Cardiac muscle cell (in vitro differentiated cells and primary cell): ENCODE results near the gene MPZL1. TPM values are rescaled to one million over a fixed set of nuclear protein-coding genes. Genes with fewer than 3 reads are reported as not detected.

Experiments used
- DNase-seq, 2 donors: peaks; one replicate each; pipeline versions ENCODE4 v3.0.0 to v3.0.0-alpha.2; 2010 to 2017; ENCODE audit warnings: low read depth in 1 of 2, low spot score in 1 of 2
- H3K27ac ChIP-seq: fragments of 200-600 bp; sonication (generic); 2 replicates; pipeline ENCODE4 v1.5.1; 2016
- H3K27me3 ChIP-seq: fragments of 200-600 bp; sonication (generic); 2 replicates; pipeline ENCODE4 v1.6.0; 2016; ENCODE audit warnings: control low read depth
- H3K36me3 ChIP-seq: fragments of 200-600 bp; sonication (generic); 2 replicates; pipeline ENCODE4 v1.5.1; 2016; ENCODE audit warnings: control low read depth
- H3K4me1 ChIP-seq: fragments of 200-600 bp; sonication (generic); 2 replicates; pipeline ENCODE4 v1.8.1; 2017; ENCODE audit warnings: low read depth, mild to moderate bottlenecking, mixed run types
- H3K4me3 ChIP-seq: fragments of 200-600 bp; sonication (generic); 2 replicates; pipeline ENCODE4 v1.5.1; 2016; ENCODE audit warnings: mild to moderate bottlenecking
- H3K9me3 ChIP-seq: fragments of 200-600 bp; sonication (generic); 2 replicates; pipeline ENCODE4 v1.5.1; 2017; ENCODE audit warnings: low read depth, mild to moderate bottlenecking, control low read depth
- polyA plus RNA-seq: library from polyadenylated mRNA; unstranded; fragments of >200 nt; fragmentation: Nextera tagmentation; extraction: Ambion mirVana; gene quantifications from 2 replicates; pipeline ENCODE4 v1.2.1, GENCODE V29; 2016
- total RNA-seq: library from RNA; depleted of rRNA; stranded (reverse); fragments of >200 nt; gene quantifications from 2 replicates; pipeline ENCODE4 v1.2.3, GENCODE V29; 2016
- TF ChIP-seq, protein P1 (sequence below): IDR thresholded peaks from 2 replicates; pipeline ENCODE4 v1.5.1; 2012; ENCODE audit warnings: low read depth, mild to moderate bottlenecking, low read length

The MPZL1 gene
- total and polyA plus RNA-seq, 2 experiments from 2014 or later, result 107 to 114 TPM

DNA sequence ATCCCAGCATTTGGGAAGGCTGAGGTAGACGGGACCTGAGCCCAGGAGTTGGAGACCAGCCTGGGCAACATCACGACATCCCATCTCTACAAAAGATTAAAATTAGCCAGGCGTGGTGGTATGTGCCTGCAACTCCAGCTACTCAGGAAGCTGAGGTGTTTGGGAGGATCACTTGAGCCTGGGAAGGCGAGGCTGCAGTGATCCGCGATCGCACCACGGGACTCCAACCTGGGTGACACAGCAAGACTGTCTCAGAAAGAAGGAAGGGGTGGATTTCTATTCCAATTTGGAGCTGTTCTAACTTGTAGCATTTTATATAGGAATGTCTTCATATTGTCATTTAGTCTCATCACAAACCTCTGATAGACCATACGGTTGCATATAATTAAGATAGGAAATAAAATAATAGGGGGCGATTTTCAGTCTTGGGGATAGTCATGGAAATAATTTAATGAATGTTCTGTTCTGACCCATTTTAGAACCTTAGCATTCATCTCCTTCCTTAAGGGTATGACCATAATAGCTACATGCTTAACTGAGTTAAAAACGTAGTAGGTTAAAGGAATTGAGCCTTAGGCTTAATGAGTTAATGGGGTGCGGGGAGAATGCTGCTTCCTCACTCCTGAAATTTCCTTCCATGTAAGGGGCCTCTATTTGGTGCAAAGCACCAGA lies 99.0 kb downstream of the MPZL1 start:
- DNase-seq, result no peak
- TF ChIP-seq, protein P1, sequence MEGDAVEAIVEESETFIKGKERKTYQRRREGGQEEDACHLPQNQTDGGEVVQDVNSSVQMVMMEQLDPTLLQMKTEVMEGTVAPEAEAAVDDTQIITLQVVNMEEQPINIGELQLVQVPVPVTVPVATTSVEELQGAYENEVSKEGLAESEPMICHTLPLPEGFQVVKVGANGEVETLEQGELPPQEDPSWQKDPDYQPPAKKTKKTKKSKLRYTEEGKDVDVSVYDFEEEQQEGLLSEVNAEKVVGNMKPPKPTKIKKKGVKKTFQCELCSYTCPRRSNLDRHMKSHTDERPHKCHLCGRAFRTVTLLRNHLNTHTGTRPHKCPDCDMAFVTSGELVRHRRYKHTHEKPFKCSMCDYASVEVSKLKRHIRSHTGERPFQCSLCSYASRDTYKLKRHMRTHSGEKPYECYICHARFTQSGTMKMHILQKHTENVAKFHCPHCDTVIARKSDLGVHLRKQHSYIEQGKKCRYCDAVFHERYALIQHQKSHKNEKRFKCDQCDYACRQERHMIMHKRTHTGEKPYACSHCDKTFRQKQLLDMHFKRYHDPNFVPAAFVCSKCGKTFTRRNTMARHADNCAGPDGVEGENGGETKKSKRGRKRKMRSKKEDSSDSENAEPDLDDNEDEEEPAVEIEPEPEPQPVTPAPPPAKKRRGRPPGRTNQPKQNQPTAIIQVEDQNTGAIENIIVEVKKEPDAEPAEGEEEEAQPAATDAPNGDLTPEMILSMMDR, result no peak
- Histone ChIP-seq H3K27ac (no peak overlapping the region), H3K4me3 (no peak overlapping the region), H3K4me1 (peaks cover 15% of the 10 kb centered on the region), H3K27me3 (no peaks in the 10 kb centered on the region), H3K9me3 (no peaks in the 10 kb centered on the region), H3K36me3 (no peaks in the 10 kb centered on the region)

DNA sequence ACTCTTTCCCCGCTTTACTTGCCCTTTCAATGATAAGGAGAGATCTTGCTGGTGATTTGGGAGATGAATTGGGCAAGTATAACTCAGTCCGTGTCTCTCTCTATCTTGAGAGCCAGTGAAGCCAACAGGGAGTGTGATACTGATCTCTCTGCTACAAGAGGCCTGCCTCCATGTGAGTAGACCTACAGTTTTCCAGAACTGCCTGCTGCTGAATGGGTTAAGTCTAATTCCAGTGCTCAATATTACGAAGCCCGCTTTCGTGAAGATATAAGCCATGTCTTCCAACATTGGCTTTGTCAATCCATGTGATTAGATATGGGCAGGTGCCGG lies 99.5 kb downstream of the MPZL1 start:
- Histone ChIP-seq H3K36me3 (no peaks in the 10 kb centered on the region), H3K4me1 (peaks cover 15% of the 10 kb centered on the region), H3K4me3 (no peak overlapping the region), H3K27me3 (no peaks in the 10 kb centered on the region), H3K9me3 (no peaks in the 10 kb centered on the region), H3K27ac (no peak overlapping the region)
- TF ChIP-seq, protein P1, result no peak
- no peak for DNase-seq

DNA sequence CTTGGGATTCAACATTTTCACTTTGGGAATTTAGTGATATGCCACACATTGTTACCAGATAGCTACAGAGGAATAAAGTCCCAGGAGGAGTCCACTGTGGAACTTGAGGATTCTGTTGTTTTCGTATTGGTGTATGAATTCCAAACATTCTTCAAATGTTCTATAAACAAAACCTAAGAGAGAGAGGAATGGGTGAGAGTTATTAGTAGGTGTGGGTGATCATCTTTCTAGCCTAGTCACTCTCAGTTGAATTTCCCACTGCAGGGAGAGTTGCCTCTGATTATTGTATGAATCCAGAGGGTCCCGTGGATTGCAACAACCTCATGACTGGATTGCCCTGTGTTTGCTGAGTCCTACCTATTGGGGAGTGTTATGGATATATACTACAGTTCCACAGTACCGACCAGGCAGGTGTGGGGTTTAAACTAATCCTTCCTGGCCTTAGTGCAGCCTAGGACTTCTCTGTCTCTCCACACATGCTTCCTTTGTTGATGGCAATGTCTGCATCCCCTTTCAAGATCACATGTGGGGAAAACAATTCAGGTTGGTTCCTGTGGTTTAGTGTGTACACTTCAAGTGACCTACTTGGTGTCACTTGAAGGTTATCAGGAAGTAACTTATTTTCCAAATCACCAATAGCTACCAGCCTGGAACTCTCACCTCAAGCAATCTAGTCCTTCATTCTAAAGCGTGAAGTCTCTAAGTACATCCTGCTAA lies 100.3 kb downstream of the MPZL1 start:
- H3K27me3 ChIP-seq, result no peaks in the 10 kb centered on the region
- no peak for DNase-seq
- TF ChIP-seq, protein P1, result no peak

DNA sequence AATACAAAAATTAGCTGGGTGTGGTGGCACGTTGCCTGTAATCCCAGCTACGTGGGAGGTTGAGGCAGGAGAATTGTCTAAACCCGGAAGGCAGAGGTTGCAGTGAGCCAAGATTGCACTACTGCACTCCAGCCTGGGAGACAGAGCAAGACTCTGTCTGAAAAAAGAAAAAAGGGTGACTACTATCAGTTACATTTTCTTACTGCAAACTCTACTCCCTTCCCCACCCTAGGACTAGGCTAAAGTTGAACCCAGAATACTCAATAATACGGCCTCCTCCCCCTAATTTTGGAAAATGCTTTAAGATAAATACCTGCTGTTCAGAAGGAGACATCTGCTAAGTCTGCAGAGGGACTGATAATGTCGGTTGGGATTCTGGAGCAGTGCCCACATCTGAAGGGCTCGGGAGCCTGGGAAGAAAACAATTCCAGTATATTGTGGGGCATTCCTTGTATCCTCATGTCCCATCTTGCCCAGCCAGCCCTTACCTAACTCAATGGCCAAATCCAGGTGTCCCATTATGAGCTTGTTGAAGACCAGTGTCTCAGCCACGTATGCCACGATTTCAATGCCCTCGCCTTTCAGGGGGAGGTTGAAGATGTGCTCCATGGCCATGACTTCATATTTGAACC lies 102.5 kb downstream of the MPZL1 start:
- peak in 1 of 2 donors; percentile 29 for DNase-seq
- no peaks in the 10 kb centered on the region for H3K9me3 ChIP-seq
- H3K4me1 ChIP-seq, result peaks cover 15% of the 10 kb centered on the region
- TF ChIP-seq, protein P1, result no peak
- no peak overlapping the region for H3K27ac ChIP-seq
- H3K36me3 ChIP-seq, result no peaks in the 10 kb centered on the region
- H3K27me3 ChIP-seq, result no peaks in the 10 kb centered on the region
- H3K4me3 ChIP-seq, result no peak overlapping the region

More for the DNA sequence above, 100.3 kb downstream of the MPZL1 start:
- no peaks in the 10 kb centered on the region for H3K36me3 ChIP-seq
- peaks cover 15% of the 10 kb centered on the region for H3K4me1 ChIP-seq
- H3K9me3 ChIP-seq, result no peaks in the 10 kb centered on the region
- H3K4me3 ChIP-seq, result no peak overlapping the region
- H3K27ac ChIP-seq, result no peak overlapping the region

DNA sequence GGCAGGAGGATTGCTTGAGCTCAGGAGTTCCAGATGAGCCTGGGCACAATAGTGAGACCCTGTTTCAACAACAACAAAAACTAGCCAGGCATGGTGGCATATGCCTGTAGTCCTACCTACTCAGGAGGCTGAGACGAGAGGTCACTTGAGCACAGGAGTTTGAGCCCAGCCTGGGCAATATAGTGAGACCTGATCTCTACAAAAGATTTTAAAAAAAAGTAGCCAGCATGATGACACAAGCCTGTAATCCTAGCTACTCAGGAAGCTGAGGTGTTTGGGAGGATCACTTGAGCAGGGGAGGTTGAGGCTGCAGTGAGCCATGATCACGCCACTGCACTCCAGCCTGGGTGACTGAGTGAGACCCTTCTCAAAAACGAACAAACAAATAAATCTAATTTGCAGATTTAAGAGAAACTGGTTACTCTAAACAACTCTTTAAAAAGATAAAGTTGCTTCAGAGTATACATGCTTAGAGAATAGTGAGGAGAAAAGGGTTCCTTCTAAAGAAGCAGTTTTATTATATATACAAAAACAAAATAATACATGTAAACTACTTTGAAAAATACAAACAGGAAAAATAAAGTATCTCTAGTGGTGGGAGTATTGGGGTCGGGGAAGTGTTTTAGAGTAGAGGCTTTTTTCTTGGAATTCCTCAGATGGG lies 103.8 kb downstream of the MPZL1 start:
- DNase-seq, result no peak
- peaks cover 15% of the 10 kb centered on the region for H3K4me1 ChIP-seq
- TF ChIP-seq, protein P1, result no peak

More for the DNA sequence above, 103.8 kb downstream of the MPZL1 start:
- Histone ChIP-seq H3K4me3 (no peak overlapping the region), H3K9me3 (no peaks in the 10 kb centered on the region), H3K27ac (no peak overlapping the region), H3K36me3 (no peaks in the 10 kb centered on the region), H3K27me3 (no peaks in the 10 kb centered on the region)
